GM18505 (cell line): ENCODE data around the gene KCNB1.

Experiments
- ATAC-seq: cut with Tn5 transposase; IDR thresholded peaks from one replicate; pipeline ENCODE4 v1.9.1; 2021; ENCODE audit not compliant: unreplicated experiment
- POLR2A ChIP-seq: IDR thresholded peaks from 4 replicates; pipeline ENCODE4 v1.6.1; 2011; ENCODE audit warnings: borderline replicate concordance; ENCODE audit not compliant: insufficient read depth, insufficient read length; ENCODE audit errors: extremely low read depth

The KCNB1 gene

GRCh38 chr20:49354673-49355072 is 127.8 kb downstream of the KCNB1 start:
- no peak for ATAC-seq
- TF ChIP-seq POLR2A: no peak

GRCh38 chr20:49353348-49353747 is 129.1 kb downstream of the KCNB1 start:
- no peak for TF ChIP-seq POLR2A
- no peak for ATAC-seq

- no peak for ATAC-seq
- TF ChIP-seq POLR2A: no peak
Observed at GRCh38 chr20:49352751-49353150, 129.7 kb downstream of the KCNB1 start.

- TF ChIP-seq POLR2A: no peak
- no peak for ATAC-seq
Observed at GRCh38 chr20:49351775-49352174, 130.7 kb downstream of the KCNB1 start.

- ATAC-seq: no peak
- TF ChIP-seq POLR2A: no peak
Observed at GRCh38 chr20:49349694-49350252, 132.7 kb downstream of the KCNB1 start.

- no peak for ATAC-seq
- TF ChIP-seq POLR2A: no peak
Observed at GRCh38 chr20:49349078-49349477, 133.4 kb downstream of the KCNB1 start.

GRCh38 chr20:49348563-49348962 is 133.9 kb downstream of the KCNB1 start:
- no peak for ATAC-seq
- no peak for TF ChIP-seq POLR2A

GRCh38 chr20:49347156-49347555 is 135.3 kb downstream of the KCNB1 start:
- no peak for TF ChIP-seq POLR2A

GRCh38 chr20:49346682-49347081 is 135.8 kb downstream of the KCNB1 start:
- TF ChIP-seq POLR2A: no peak
- ATAC-seq: no peak

More at GRCh38 chr20:49347156-49347555, 135.3 kb downstream of the KCNB1 start:
- ATAC-seq: no peak

- no peak for ATAC-seq
- TF ChIP-seq POLR2A: no peak
Observed at GRCh38 chr20:49345524-49345923, 136.9 kb downstream of the KCNB1 start.

GRCh38 chr20:49344975-49345374 is 137.5 kb downstream of the KCNB1 start:
- no peak for TF ChIP-seq POLR2A
- no peak for ATAC-seq

- no peak for ATAC-seq
- TF ChIP-seq POLR2A: no peak
Observed at GRCh38 chr20:49344140-49344539, 138.3 kb downstream of the KCNB1 start.

- no peak for ATAC-seq
Observed at GRCh38 chr20:49343246-49343645, 139.2 kb downstream of the KCNB1 start.

GRCh38 chr20:49340161-49340966 is 142.1 kb downstream of the KCNB1 start:
- no peak for TF ChIP-seq POLR2A
- no peak for ATAC-seq

More at GRCh38 chr20:49343246-49343645, 139.2 kb downstream of the KCNB1 start:
- TF ChIP-seq POLR2A: no peak
